ENCODE measurements around the gene LSAMP.
A peak's percentile ranks its signal among the peaks of the same experiment; 100 is the strongest.

LSAMP gene

DNA sequence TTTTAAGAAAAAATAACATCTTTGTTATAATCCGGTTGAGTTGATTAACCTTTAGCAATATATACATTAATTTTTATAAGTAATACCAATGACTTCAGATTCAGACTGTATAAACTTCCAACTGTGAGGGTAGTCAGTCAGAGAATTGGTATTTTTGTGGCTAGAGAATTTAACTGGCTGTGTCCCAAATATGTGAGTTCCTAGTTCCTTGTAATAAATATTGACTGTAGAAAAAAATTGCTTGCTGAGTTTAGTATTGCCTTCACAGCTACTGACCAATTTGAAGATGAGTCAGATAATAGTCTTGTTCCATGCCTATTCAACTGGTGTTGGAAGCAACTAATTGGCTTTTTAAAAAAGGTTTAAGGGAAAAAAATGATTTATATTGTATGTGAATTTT is 611.2 kb downstream of the LSAMP start:
- Mint-ChIP-seq H3K4me1 (ENCODE audit: low read depth in 2 of 2) (no peaks in the 10 kb centered on the region), H3K36me3 (ENCODE audit: insufficient read depth) (no peaks in the 10 kb centered on the region), H3K27ac (no peak overlapping the region), H3K27me3 (peaks cover 12 to 13% of the 10 kb centered on the region in 2 donors), H3K4me3 (no peak overlapping the region), H3K9me3 (no peaks in the 10 kb centered on the region)
- ATAC-seq (replicated peaks) (no peak), DNase-seq (no peak)

DNA sequence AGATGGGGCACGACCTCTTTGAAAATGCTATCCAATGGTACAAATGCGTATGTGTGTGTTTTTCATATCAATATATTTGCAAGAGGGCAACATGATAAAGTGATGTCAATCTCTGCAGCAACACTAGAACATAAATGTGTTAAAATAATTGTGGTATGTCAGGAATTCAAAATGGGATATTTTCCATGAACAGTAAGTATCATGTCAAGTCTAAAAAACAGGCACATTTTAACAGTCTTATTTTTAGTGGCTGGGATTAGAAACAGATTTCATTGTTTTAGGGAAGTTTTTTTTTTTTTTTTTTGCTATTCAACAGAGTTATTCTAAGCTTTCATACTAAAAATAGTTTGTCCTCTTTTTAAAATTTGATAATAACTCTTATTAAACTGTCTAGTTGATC is 612.2 kb downstream of the LSAMP start:
- Mint-ChIP-seq H3K27me3 (peaks cover 21 to 22% of the 10 kb centered on the region in 2 donors), H3K27ac (no peak overlapping the region), H3K36me3 (ENCODE audit: insufficient read depth) (no peaks in the 10 kb centered on the region), H3K9me3 (no peaks in the 10 kb centered on the region), H3K4me1 (ENCODE audit: low read depth in 2 of 2) (no peaks in the 10 kb centered on the region), H3K4me3 (no peak overlapping the region)
- DNase-seq, result no peak
- no peak for ATAC-seq (replicated peaks)

DNA sequence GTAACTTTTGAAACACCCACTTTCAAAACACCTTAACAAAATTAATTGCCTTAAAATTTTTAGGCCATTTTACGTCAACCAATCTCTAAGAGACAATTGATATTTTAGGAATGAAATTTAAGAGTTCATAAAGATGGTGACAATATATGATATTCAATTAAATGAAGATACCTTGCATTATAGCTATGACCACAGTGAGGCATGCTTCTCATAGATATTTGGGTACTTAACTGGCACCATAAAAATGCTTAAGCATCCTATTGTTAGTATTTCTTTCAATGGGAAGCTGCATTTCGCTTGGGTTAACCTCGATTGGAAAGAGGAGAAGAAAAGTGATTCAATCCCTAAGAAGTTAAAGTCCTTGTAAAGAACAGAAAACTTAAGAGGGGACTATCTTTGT is 613.0 kb downstream of the LSAMP start:
- Mint-ChIP-seq H3K4me1 (ENCODE audit: low read depth in 2 of 2) (no peaks in the 10 kb centered on the region), H3K27ac (no peak overlapping the region)

DNA sequence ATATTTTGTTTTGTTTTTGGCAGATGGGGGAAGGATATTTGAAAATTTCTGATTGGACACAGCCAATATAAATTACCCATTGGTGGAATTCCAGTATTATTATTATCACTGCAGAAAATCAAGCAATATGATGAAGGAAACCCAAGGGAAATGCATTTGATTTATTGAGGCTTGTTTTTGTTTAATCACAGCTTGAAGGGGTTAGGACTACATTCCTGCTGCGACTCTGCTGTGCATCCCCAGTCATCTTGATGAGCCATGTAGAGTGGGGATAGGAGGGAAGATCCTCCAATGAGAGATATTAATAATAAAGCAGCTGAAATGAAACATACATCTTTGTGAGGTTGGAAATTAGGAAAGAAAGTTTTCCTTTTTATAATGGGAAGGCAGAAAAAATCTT is 613.4 kb downstream of the LSAMP start:
- Mint-ChIP-seq H3K9me3 (no peaks in the 10 kb centered on the region), H3K36me3 (ENCODE audit: insufficient read depth) (no peaks in the 10 kb centered on the region), H3K4me1 (ENCODE audit: low read depth in 2 of 2) (no peaks in the 10 kb centered on the region), H3K27ac (no peak overlapping the region), H3K27me3 (peaks cover 25 to 34% of the 10 kb centered on the region in 2 donors), H3K4me3 (no peak overlapping the region)
- no peak for DNase-seq
- no peak for ATAC-seq (replicated peaks)

More for the DNA sequence above, 613.0 kb downstream of the LSAMP start:
- H3K27me3 Mint-ChIP-seq, result peaks cover 25 to 30% of the 10 kb centered on the region in 2 donors
- no peaks in the 10 kb centered on the region for H3K9me3 Mint-ChIP-seq
- no peak overlapping the region for H3K4me3 Mint-ChIP-seq
- no peaks in the 10 kb centered on the region for H3K36me3 Mint-ChIP-seq (ENCODE audit: insufficient read depth)
- ATAC-seq (replicated peaks), result no peak
- DNase-seq, result no peak

DNA sequence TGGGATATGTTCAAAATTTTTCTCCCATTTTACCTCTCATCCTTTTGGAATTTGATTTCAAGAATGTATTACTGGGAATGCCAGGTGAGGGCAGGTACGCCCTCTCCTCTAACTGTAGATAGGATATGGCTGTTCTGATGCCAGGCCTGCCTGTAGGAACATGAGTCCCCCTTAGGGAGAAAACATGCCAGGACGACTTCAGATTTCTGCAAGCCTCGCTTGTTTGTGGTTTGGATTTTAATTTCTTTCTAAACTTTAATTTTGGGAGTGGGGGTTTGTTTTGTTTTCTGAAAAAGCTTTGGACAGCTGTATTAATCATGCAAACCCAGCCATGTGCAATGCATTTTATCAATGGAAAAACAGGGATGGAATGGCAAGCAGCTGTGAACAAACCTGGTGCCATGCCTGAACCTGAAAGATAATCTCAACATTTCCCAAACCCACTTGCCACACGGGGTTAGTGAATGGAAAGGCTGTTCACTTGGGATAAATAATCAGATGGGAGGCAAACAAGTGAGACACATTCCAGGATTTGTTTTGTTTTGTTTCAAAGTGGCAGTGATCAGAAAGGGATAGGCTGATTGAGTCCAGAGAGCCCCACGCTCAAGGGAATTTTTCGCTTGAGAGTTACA is 614.4 kb downstream of the LSAMP start:
- no peak for ATAC-seq (replicated peaks)
- no peaks in the 10 kb centered on the region for H3K9me3 Mint-ChIP-seq
- DNase-seq, result no peak
- H3K4me1 Mint-ChIP-seq (ENCODE audit: low read depth in 2 of 2), result no peaks in the 10 kb centered on the region
- no peak overlapping the region for H3K4me3 Mint-ChIP-seq
- H3K36me3 Mint-ChIP-seq (ENCODE audit: insufficient read depth), result no peaks in the 10 kb centered on the region
- no peak overlapping the region for H3K27ac Mint-ChIP-seq
- H3K27me3 Mint-ChIP-seq, result peaks cover 30 to 43% of the 10 kb centered on the region in 2 donors

DNA sequence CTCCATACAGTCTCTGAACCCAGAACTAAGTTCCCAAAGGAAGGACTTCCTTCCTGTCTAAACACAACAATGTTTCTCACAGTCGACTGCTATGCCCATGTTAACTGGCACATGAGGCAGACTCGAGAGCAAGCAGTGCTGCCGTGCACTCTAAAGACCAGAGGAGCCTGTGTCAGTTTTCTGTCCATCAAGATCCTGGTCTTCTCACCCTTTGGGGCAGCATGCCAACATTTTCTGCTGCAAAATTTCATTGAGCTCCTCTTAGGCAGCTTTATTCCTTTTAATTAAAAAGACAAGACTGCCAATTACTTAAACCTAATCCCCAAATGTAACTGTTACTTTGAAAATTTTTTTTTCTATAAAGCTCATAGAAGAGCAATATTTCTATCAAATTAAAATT is 616.9 kb downstream of the LSAMP start:
- Mint-ChIP-seq H3K27me3 (peaks cover 30 to 43% of the 10 kb centered on the region in 2 donors), H3K4me1 (ENCODE audit: low read depth in 2 of 2) (no peaks in the 10 kb centered on the region), H3K36me3 (ENCODE audit: insufficient read depth) (no peaks in the 10 kb centered on the region), H3K9me3 (no peaks in the 10 kb centered on the region), H3K4me3 (no peak overlapping the region), H3K27ac (no peak overlapping the region)
- ATAC-seq (replicated peaks), result no peak
- DNase-seq, result no peak

DNA sequence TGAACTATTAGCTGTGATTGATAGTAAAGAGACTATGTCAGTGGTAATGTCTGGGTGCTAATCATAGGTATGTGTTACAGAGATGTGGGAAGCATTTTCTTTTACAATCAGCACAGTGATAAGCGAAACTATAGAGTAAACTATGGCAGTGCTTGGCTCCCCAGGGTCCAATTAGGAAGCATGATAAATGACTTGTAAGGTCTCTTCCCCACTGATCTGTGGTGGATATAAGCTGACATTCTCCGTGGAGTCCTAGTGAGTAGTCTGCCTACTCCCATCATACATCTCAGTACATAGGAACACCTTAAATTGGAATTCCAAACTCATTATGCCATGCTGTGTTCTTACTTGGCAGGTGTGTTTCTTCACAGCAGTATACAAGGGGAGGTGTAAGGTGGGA is 617.8 kb downstream of the LSAMP start:
- Mint-ChIP-seq H3K27ac (no peak overlapping the region), H3K27me3 (peaks cover 30 to 43% of the 10 kb centered on the region in 2 donors), H3K36me3 (ENCODE audit: insufficient read depth) (no peaks in the 10 kb centered on the region), H3K4me3 (no peak overlapping the region), H3K4me1 (ENCODE audit: low read depth in 2 of 2) (no peaks in the 10 kb centered on the region), H3K9me3 (no peaks in the 10 kb centered on the region)
- ATAC-seq (replicated peaks) (no peak), DNase-seq (no peak)

DNA sequence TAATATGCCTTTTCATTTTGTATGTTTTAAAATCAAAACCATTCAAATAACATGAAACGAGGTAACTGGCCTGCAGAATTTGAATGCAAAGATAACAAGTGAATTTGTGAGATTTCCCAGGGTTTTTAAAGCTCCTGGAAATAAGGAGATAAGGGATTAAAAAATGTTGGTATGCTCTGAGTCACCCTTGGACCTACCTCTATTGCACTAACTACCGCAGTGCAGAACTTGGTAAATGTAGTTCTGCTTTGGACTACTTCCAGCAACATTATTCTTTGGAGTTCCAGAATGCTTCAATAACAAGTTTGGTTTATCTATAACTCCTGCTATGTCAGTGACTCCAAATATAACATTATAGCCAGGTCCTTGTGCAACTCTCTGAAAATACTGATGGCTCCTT is 620.2 kb downstream of the LSAMP start:
- Mint-ChIP-seq H3K36me3 (ENCODE audit: insufficient read depth) (no peaks in the 10 kb centered on the region), H3K4me1 (ENCODE audit: low read depth in 2 of 2) (no peaks in the 10 kb centered on the region), H3K27ac (no peak overlapping the region), H3K9me3 (no peaks in the 10 kb centered on the region), H3K27me3 (peaks cover 18 to 34% of the 10 kb centered on the region in 2 donors), H3K4me3 (no peak overlapping the region)
- no peak for ATAC-seq (replicated peaks)
- no peak for DNase-seq

DNA sequence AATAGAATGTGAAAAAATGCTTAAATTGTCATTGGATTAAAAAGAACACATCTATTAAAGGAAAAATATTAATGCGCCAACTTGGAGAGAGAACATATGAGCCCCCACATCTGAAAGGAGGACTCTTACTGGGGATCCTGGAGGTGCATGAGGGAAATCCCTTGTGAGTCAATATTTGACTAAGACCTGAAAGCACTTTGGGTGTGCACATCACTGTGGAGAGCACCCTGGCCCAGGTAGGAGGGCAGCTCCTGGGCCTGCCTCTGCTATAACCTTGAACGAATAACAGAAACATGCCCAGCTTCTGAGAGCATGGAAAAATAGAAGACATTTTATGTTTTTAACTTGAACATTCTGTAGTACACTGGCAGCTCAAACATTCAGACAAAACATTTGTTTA is 622.2 kb downstream of the LSAMP start:
- Mint-ChIP-seq H3K36me3 (ENCODE audit: insufficient read depth) (no peaks in the 10 kb centered on the region), H3K27ac (no peak overlapping the region), H3K9me3 (no peaks in the 10 kb centered on the region), H3K27me3 (peaks cover 9 to 21% of the 10 kb centered on the region in 2 donors), H3K4me3 (no peak overlapping the region), H3K4me1 (ENCODE audit: low read depth in 2 of 2) (no peaks in the 10 kb centered on the region)
- ATAC-seq (replicated peaks) (no peak), DNase-seq (no peak)

DNA sequence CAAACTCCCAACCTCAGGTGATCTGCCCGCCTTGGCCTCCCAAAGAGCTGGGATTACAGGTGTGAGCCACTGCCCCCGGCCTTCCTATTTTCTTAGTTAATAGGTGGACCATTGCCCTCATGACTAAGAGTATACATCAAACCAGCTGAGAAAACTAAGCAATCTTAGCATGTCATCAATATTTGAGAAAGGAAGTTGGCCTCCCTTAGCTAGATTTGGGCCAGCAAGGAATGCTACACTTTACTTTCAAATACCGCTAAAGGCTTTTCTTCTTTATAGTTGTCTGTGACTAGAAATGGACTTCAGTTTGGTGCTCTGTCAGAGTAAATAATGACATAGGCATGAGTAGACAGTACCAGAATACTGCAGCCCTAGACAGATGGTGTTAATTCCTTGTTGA is 622.7 kb downstream of the LSAMP start:
- no peaks in the 10 kb centered on the region for H3K36me3 Mint-ChIP-seq (ENCODE audit: insufficient read depth)
- H3K4me1 Mint-ChIP-seq (ENCODE audit: low read depth in 2 of 2), result no peaks in the 10 kb centered on the region
- no peak for ATAC-seq (replicated peaks)
- H3K27me3 Mint-ChIP-seq, result peaks cover 5 to 15% of the 10 kb centered on the region in 2 donors
- H3K9me3 Mint-ChIP-seq, result no peaks in the 10 kb centered on the region
- no peak overlapping the region for H3K4me3 Mint-ChIP-seq
- no peak for DNase-seq
- no peak overlapping the region for H3K27ac Mint-ChIP-seq

DNA sequence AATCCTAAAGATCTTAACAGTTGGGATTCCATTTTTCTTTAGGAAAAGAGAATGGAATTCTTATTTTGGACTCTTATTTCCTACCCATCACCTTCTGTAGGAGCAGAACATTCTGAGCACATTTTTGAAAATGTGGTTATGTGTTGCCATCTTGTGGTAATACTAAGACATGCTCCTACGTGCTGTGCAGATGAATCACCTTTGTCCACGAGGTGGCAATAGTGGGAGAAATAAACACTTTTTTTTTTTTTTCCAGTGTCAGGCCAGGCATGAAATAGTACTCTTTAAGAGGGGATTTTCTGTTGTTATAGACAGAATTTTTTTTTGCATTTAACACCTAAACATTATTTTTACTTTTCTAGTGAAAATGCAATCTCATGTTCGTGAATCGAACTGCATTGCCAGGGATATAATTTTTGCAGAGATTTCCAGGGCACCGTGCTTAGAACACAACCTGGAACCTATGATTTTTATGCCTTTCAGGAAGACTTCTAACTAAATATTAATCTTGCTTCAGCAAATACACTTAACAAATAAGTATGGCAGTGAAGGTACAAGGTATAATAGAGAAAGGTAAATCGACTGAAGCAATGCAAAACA is 625.4 kb downstream of the LSAMP start:
- H3K9me3 Mint-ChIP-seq, result no peaks in the 10 kb centered on the region
- H3K27me3 Mint-ChIP-seq, result no peaks in the 10 kb centered on the region
- no peaks in the 10 kb centered on the region for H3K36me3 Mint-ChIP-seq (ENCODE audit: insufficient read depth)
- peak; percentile 64 to 69 (median 66) for DNase-seq
- no peak overlapping the region for H3K27ac Mint-ChIP-seq
- H3K4me3 Mint-ChIP-seq, result no peak overlapping the region
- peaks cover 0 to under 1% of the 10 kb centered on the region in 2 donors for H3K4me1 Mint-ChIP-seq (ENCODE audit: low read depth in 2 of 2)
- peak; percentile 97 for ATAC-seq (replicated peaks)

DNA sequence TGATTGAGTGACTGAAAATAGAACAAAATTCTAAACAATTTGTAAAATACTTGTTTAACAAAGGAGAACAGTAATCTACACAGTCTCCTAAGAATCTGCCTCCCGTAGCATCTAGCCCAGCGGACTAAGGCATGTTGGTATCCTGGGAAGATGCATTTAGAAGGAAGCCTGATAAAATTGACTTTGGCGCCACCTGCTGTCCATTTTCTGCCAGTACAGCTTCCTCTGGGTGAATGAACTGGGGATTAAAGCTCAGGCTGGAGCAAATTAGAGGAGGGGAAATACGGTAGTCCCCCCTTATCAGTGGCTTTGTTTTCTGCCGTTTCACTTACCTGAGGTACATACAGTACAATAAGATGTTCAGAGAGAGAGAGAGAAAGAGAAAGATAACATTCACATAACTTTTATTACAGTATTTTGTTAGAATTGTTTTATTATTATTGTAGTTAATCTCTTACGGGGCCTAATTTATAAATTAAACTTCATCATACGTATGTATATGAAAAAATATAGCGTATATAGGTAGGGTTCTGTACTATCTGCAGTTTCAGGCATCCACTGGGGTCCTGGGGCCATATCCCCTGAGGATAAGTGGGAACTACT is 630.4 kb downstream of the LSAMP start:
- peak; percentile 57 to 65 (median 59) for DNase-seq
- Mint-ChIP-seq H3K4me3 (no peak overlapping the region), H3K4me1 (ENCODE audit: low read depth in 2 of 2) (peaks cover 0 to 3% of the 10 kb centered on the region in 2 donors), H3K36me3 (ENCODE audit: insufficient read depth) (no peaks in the 10 kb centered on the region), H3K27me3 (peaks cover 15% of the 10 kb centered on the region in 2 donors), H3K9me3 (no peaks in the 10 kb centered on the region), H3K27ac (no peak overlapping the region)
- ATAC-seq (replicated peaks), result peak; percentile 61

DNA sequence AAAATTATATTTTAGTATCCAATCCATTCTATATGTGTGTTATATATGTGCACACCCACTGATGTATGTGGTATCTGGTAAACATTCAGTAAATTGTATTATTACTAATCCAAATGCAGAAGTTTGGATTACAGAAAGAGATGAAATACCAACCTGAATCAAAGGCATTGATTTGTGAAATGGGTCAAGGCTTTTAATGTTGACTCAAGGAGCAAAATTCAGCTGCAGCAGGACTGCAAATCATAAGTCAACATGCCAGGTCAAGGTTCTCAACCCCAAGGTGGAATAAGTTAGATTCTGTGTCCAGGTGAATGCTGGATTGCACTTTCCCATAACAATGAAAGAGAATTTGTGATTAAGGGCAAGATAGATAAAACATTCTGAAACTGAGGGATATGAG is 631.3 kb downstream of the LSAMP start:
- no peaks in the 10 kb centered on the region for H3K9me3 Mint-ChIP-seq
- H3K27me3 Mint-ChIP-seq, result peaks cover 23 to 24% of the 10 kb centered on the region in 2 donors
- ATAC-seq (replicated peaks) (no peak), DNase-seq (no peak)
- H3K4me3 Mint-ChIP-seq, result no peak overlapping the region
- no peaks in the 10 kb centered on the region for H3K36me3 Mint-ChIP-seq (ENCODE audit: insufficient read depth)
- H3K4me1 Mint-ChIP-seq (ENCODE audit: low read depth in 2 of 2), result peaks cover 0 to 3% of the 10 kb centered on the region in 2 donors
- no peak overlapping the region for H3K27ac Mint-ChIP-seq

DNA sequence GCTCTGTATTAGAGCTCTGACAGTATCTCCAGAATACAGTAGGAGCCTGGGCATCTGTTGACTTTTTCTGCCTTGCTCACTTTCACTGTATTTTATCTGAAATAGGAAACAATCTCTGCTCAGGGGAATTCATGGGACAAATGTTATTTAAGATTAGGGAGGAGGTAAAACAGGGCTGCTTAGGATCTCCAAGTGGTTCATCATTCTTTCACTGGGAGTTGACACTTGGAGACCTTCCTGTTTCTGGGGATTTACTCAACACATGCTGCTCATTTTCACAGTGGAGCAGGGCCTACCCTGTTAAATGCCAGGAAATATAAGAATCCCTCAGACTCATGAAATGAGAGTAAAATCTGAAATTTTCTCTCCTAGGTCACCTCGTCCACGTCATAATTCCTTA is 636.5 kb downstream of the LSAMP start:
- Mint-ChIP-seq H3K27me3 (peaks cover 40 to 44% of the 10 kb centered on the region in 2 donors), H3K36me3 (ENCODE audit: insufficient read depth) (no peaks in the 10 kb centered on the region), H3K9me3 (no peaks in the 10 kb centered on the region), H3K4me1 (ENCODE audit: low read depth in 2 of 2) (no peaks in the 10 kb centered on the region), H3K27ac (no peak overlapping the region), H3K4me3 (no peak overlapping the region)
- ATAC-seq (replicated peaks), result no peak
- no peak for DNase-seq

All from effector memory CD8-positive, alpha-beta T cell (primary cell).